ENCODE results near the gene COL11A2.

DNA sequence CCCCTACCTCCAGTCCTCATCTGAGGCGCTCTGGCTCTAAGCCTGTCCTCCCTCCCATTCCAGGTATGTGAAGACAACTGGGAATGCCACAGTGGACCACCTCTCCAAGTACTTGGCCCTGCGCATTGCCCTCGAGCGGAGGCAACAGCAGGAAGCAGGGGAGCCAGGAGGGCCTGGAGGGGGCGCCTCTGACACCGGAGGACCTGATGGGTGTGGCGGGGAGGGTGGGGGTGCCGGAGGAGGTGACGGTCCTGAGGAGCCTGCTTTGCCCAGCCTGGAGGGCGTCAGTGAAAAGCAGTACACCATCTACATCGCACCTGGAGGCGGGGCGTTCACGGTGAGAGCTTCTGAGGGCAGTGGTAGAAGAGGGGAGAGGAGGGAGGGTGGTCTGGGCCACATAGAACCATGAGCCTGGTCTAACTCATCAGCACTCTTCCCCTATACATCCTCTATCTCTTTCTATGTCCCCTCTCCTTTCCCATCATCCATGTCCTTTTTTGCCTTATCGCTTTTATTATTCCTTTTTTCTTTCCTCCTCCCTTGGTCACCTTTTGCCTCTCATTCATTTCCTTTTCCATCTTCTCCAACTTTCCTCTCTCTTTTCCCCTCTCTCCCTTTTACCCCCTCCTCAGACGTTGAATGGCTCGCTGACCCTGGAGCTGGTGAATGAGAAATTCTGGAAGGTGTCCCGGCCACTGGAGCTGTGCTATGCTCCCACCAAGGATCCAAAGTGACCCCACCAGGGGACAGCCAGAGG is 19.6 kb upstream of the COL11A2 start:
- TF ChIP-seq, protein P1, sequence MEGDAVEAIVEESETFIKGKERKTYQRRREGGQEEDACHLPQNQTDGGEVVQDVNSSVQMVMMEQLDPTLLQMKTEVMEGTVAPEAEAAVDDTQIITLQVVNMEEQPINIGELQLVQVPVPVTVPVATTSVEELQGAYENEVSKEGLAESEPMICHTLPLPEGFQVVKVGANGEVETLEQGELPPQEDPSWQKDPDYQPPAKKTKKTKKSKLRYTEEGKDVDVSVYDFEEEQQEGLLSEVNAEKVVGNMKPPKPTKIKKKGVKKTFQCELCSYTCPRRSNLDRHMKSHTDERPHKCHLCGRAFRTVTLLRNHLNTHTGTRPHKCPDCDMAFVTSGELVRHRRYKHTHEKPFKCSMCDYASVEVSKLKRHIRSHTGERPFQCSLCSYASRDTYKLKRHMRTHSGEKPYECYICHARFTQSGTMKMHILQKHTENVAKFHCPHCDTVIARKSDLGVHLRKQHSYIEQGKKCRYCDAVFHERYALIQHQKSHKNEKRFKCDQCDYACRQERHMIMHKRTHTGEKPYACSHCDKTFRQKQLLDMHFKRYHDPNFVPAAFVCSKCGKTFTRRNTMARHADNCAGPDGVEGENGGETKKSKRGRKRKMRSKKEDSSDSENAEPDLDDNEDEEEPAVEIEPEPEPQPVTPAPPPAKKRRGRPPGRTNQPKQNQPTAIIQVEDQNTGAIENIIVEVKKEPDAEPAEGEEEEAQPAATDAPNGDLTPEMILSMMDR (IDR thresholded peaks at IDR 0.05; ENCODE audit: insufficient read depth, low read length, poor library complexity, severe bottlenecking): no peak
- TF ChIP-seq EZH2phosphoT487 (conservative IDR thresholded peaks at IDR 0.05; ENCODE audit: low read length): no peak

Data from SU-DHL-6 (cell line).